Smooth muscle cell (in vitro differentiated cells): Measurements from ENCODE around the gene ARID1B. TPM values are rescaled to one million over a fixed set of nuclear protein-coding genes. Genes with fewer than 3 reads are reported as not detected.

Experiments used
- DNase-seq: peaks from one replicate; lab custom pipeline; 2025; ENCODE audit not compliant: unreplicated experiment; lab: John Stamatoyannopoulos, UW
- H2AFZ ChIP-seq: fragments of 200-600 bp; sonication (generic); 2 replicates; pipeline ENCODE4 v1.6.0; 2016; ENCODE audit warnings: antibody characterized with exemption, low read depth, mild to moderate bottlenecking
- H3F3A ChIP-seq: fragments of 200-600 bp; sonication (generic); 2 replicates; pipeline ENCODE4 v1.6.0; 2017; ENCODE audit warnings: antibody characterized with exemption, low read depth
- H3K27ac ChIP-seq: fragments of 200-600 bp; sonication (generic); 2 replicates; pipeline ENCODE4 v1.5.1; 2016; ENCODE audit warnings: low read depth, mild to moderate bottlenecking
- H3K27me3 ChIP-seq: fragments of 200-600 bp; sonication (generic); 2 replicates; pipeline ENCODE4 v1.6.1; 2016; ENCODE audit warnings: low read depth, mild to moderate bottlenecking
- H3K36me3 ChIP-seq: fragments of 200-600 bp; sonication (generic); 2 replicates; pipeline ENCODE4 v1.5.1; 2016; ENCODE audit warnings: low read depth
- H3K4me1 ChIP-seq: fragments of 200-600 bp; sonication (generic); 2 replicates; pipeline ENCODE4 v1.5.1; 2016; ENCODE audit warnings: low read depth
- H3K4me2 ChIP-seq: fragments of 200-600 bp; sonication (generic); 2 replicates; pipeline ENCODE4 v1.6.0; 2016; ENCODE audit warnings: mild to moderate bottlenecking
- H3K4me3 ChIP-seq: fragments of 200-600 bp; sonication (generic); 2 replicates; pipeline ENCODE4 v1.5.1; 2016; ENCODE audit warnings: mild to moderate bottlenecking
- H3K79me2 ChIP-seq: fragments of 200-600 bp; sonication (generic); 2 replicates; pipeline ENCODE4 v1.6.0; 2016; ENCODE audit warnings: low read depth, mild to moderate bottlenecking
- H3K9ac ChIP-seq: fragments of 200-600 bp; sonication (generic); 2 replicates; pipeline ENCODE4 v1.6.0; 2016; ENCODE audit warnings: low read depth
- H3K9me3 ChIP-seq: fragments of 200-600 bp; sonication (generic); replicated peaks from 2 replicates; pipeline ENCODE4 v1.5.1; 2016; ENCODE audit warnings: low read depth
- H4K20me1 ChIP-seq: fragments of 200-600 bp; sonication (generic); 2 replicates; pipeline ENCODE4 v1.6.0; 2016; ENCODE audit warnings: low read depth
- CTCF ChIP-seq: fragments of 200-600 bp; sonication (generic); IDR thresholded peaks from 2 replicates; pipeline ENCODE4 v1.5.1; 2017; ENCODE audit warnings: borderline replicate concordance, mild to moderate bottlenecking, antibody characterized with exemption; ENCODE audit not compliant: insufficient read depth, poor library complexity, severe bottlenecking
- WGBS: methylation state at CpG from one replicate; pipeline ENCODE4 v1.1.7; 2016; ENCODE audit warnings: low lambda C conversion rate; 5-methylcytosine and 5-hydroxymethylcytosine counted together
- polyA plus RNA-seq: library from polyadenylated mRNA; unstranded; fragments of >200 nt; fragmentation: Nextera tagmentation; extraction: Ambion mirVana; gene quantifications from 2 replicates; pipeline ENCODE4 v1.2.1, GENCODE V29; 2016
- total RNA-seq: library from RNA; depleted of rRNA; stranded (reverse); fragments of >200 nt; gene quantifications from 2 replicates; pipeline ENCODE4 v1.2.3, GENCODE V29; 2014

ARID1B gene
- total and polyA plus RNA-seq, 2 experiments from 2014 or later, result 30.1 to 65.4 TPM

- no peaks in the 10 kb centered on the region for H3K9me3 ChIP-seq
- H3K36me3 ChIP-seq, result no peaks in the 10 kb centered on the region
- no peak for TF ChIP-seq CTCF
- no peak overlapping the region for H3K27ac ChIP-seq
- no peaks in the 10 kb centered on the region for H4K20me1 ChIP-seq
- no peak overlapping the region for H3K9ac ChIP-seq
- H3K4me3 ChIP-seq, result no peak overlapping the region
- 42% methylated on average over 3 of the region's 3 CpGs for WGBS
- no peaks in the 10 kb centered on the region for H3K79me2 ChIP-seq
- no peak for DNase-seq
- peaks cover 10% of the 10 kb centered on the region for H3K4me1 ChIP-seq
- no peak overlapping the region for H3K4me2 ChIP-seq
- H3K27me3 ChIP-seq, result no peaks in the 10 kb centered on the region
- H3F3A ChIP-seq, result no peaks in the 10 kb centered on the region
- H2AFZ ChIP-seq, result no peak overlapping the region
Observed at GRCh38 chr6:156747715-156748114, 29.5 kb upstream of the ARID1B start.

DNA sequence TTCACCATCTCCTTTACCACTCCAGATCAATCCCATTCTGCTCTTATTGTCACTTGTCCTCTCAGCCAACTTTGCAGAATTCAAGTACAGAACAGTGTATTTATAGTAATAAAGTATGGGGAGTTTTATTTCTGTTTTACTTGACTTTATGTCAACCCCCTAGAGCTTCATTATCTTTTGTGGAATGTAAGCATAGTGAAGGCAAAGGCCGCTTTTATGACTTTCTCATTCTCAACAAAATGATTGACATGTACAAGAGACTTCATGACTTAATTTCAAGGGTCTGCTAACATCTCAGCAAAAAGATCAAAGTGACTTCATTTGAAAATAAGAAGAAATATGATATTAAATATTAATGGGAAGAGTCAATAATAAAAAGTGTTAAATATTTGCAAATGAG is 28.7 kb upstream of the ARID1B start:
- H3K4me2 ChIP-seq, result no peak overlapping the region
- WGBS, result 92% methylated on average over 1 of the region's 1 CpG
- H3K27me3 ChIP-seq, result no peaks in the 10 kb centered on the region
- H3K27ac ChIP-seq, result no peak overlapping the region
- no peaks in the 10 kb centered on the region for H3K79me2 ChIP-seq
- H2AFZ ChIP-seq, result no peak overlapping the region
- no peak for DNase-seq
- no peak overlapping the region for H3K4me3 ChIP-seq
- no peaks in the 10 kb centered on the region for H4K20me1 ChIP-seq
- no peak for TF ChIP-seq CTCF
- H3K36me3 ChIP-seq, result no peaks in the 10 kb centered on the region
- H3F3A ChIP-seq, result no peaks in the 10 kb centered on the region
- H3K9me3 ChIP-seq, result no peaks in the 10 kb centered on the region
- H3K9ac ChIP-seq, result no peak overlapping the region
- H3K4me1 ChIP-seq, result peaks cover 10% of the 10 kb centered on the region

- Histone ChIP-seq H4K20me1 (no peaks in the 10 kb centered on the region), H3K27me3 (no peaks in the 10 kb centered on the region), H3K4me2 (no peak overlapping the region), H3F3A (no peaks in the 10 kb centered on the region), H3K4me1 (peaks cover 2% of the 10 kb centered on the region), H3K4me3 (no peak overlapping the region), H3K36me3 (no peaks in the 10 kb centered on the region), H3K9ac (no peak overlapping the region), H2AFZ (no peak overlapping the region), H3K27ac (no peak overlapping the region), H3K79me2 (no peaks in the 10 kb centered on the region), H3K9me3 (no peaks in the 10 kb centered on the region)
- no peak for TF ChIP-seq CTCF
- DNase-seq, result no peak
- 77% methylated on average over 10 of the region's 10 CpGs for WGBS
Observed at GRCh38 chr6:156752666-156753301, 24.4 kb upstream of the ARID1B start.
